Mononuclear cell (primary cell): ENCODE results near the gene SLC43A2. TPM values are rescaled to one million over a fixed set of nuclear protein-coding genes. Genes with fewer than 3 reads are reported as not detected.

Source experiments
- H3K27me3 ChIP-seq: 2 replicates; pipeline ENCODE4 v1.6.0; 2011; ENCODE audit warnings: low read length, control low read depth; ENCODE audit not compliant: insufficient read depth
- H3K4me1 ChIP-seq: 2 replicates; pipeline ENCODE4 v1.5.1; 2011; ENCODE audit warnings: mild to moderate bottlenecking, low read length, control low read depth; ENCODE audit not compliant: insufficient read depth
- H3K4me3 ChIP-seq: 2 replicates; pipeline ENCODE4 v1.5.1; 2011; ENCODE audit warnings: mild to moderate bottlenecking, low read length, moderate library complexity
- H3K9me3 ChIP-seq: 2 replicates; pipeline ENCODE4 v1.5.1; 2011; ENCODE audit warnings: low read depth, mild to moderate bottlenecking, control low read depth, low read length
- total RNA-seq: library from RNA; depleted of rRNA; stranded (reverse); fragments of >200 nt; gene quantifications from one replicate; pipeline ENCODE4 v1.2.3, GENCODE V29; 2012

SLC43A2 gene
- total RNA-seq, 1 donor: 88.4 TPM

DNA sequence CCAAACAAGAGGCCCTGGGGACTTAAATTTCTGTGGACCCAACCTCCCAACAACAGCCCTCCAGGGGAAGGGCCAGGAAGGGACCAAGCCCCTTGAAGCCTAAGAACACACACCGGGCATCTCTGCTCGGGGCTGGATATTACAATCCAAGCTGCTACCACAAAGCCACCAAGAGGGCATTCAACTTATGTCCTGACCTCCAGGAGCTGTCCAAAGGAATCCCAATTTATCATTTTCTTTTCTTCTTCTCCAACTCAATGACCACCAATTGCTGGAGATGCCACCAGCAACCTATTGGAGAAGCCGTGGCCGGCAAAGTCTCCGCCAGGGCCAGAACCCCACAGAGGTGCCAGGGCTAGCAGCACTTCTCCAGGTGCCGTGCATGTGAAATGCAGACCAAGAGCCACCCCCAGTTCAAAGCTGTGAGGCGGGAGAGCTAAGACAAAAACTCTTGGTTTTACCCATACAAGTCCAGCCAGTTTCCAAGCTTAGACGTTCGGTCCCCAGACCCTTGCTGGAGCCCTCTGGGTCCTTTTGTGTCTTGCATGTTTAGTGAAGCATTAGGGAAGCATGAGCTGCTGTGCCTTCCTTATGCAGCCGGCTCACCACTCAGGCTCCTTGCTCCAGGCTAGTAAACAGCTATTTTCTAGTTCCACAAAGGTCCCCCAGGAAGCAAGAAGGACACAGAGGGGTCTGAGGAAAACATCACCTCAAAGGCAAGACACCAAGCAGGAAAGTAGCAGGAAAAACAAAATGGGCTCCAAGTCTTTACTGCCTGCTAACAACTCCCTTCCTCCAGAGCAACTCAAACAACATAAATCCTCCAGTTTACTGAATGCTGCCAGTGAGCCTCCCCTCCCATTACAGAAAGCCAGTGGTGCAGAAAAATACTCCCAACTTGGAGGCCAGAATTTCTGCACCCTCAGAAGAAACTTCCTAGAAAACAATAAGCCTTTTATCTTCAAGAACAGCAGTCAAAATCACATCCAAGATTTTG, 69.3 kb downstream of the SLC43A2 start:
- Histone ChIP-seq H3K4me3 (no peak overlapping the region), H3K27me3 (no peaks in the 10 kb centered on the region), H3K9me3 (no peaks in the 10 kb centered on the region), H3K4me1 (peaks cover 55% of the 10 kb centered on the region)

DNA sequence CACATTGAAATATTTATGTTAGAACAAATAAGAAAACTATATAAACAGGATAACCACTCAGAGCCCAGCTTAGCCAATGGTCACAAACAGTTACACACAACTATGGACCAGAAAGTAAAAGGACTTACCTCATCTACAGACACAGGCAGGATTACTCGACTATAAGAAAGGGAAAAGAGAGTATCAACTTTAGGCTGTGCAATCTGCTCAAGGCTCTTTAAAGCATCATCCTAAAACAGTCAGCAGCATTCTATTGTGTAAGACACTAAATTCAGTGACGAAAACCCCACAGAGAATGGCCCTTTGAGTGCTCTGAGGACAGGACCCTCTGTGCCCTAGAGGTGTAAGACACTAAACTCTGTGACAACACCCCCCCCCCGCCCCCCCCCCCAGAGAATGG, 70.2 kb downstream of the SLC43A2 start:
- Histone ChIP-seq H3K9me3 (no peaks in the 10 kb centered on the region), H3K27me3 (no peaks in the 10 kb centered on the region), H3K4me3 (no peak overlapping the region), H3K4me1 (peaks cover 58% of the 10 kb centered on the region)

DNA sequence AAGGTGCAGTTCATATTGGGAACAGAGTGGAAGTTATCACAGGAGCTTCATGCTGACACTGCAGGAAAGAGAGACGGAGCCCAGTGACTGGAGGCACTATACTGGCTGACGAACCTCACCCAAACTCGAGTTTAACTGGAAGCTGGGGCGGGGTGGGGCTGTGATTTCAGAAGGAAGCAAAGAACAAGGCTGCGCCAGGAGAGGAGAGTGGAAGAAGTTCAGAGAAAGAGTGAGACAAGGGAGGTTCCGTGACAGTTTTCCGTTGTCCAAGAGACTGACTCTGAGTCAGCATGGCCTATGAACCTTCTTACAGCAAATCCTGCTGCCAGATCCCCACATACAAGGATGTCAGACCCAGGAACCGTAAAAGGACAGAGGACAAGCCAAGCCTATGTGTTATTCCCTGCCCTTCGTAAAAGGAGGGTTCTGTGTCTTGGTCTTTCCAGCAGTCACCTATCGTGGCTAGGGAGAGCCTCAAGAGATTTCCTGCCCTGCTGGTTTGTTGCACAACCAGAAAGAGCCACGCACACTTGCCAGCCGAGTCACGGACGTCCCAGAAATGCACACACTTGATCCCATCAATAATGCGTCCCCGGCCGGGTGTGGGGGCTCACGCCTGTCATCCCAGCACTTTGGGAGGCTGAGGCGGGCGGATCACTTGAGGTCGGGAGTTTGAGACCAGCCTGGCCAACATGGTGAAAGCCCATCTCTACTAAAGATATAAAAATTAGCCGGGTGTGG, 71.1 kb downstream of the SLC43A2 start:
- H3K4me1 ChIP-seq: peaks cover 52% of the 10 kb centered on the region
- no peak overlapping the region for H3K4me3 ChIP-seq
- H3K27me3 ChIP-seq: no peaks in the 10 kb centered on the region
- no peaks in the 10 kb centered on the region for H3K9me3 ChIP-seq

DNA sequence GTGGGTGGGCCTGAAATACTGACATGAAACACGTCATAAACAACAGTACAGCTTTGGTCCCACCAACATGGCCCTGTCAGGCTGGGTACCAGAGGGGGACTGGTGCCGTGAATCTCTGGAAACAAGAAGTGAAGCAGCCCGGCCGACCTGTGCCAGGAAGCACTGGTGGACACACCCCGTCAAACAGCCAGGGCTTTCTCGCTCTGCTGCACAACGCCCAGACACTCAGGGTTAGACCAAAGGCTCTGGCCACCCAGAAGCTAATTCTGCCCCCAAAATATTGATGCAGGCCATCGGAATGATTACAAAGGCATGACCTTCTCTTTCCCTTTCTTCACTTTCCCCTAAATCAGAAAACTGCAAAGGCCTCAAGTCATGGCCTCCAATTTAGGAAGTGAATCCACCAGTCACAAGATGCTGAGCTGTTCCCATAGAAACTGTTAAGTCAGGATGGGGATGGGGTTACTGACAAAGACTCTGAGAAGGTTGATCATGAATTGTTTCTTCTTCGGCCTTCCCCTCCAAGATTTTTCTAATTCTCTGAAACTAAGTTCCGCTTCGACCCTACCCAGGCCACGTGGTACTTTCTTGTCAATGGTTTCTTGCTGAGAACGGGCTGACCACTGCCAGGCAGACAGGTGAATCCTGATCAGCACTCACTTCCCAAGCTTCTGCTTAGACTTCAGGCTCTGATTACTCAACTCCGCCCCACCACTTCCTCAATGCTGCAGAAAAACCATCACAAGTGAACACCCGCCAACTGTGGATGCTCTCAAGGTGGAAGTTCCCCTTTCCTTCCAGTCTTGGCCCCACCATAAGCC, 72.8 kb downstream of the SLC43A2 start:
- Histone ChIP-seq H3K9me3 (no peaks in the 10 kb centered on the region), H3K4me3 (no peak overlapping the region)

DNA sequence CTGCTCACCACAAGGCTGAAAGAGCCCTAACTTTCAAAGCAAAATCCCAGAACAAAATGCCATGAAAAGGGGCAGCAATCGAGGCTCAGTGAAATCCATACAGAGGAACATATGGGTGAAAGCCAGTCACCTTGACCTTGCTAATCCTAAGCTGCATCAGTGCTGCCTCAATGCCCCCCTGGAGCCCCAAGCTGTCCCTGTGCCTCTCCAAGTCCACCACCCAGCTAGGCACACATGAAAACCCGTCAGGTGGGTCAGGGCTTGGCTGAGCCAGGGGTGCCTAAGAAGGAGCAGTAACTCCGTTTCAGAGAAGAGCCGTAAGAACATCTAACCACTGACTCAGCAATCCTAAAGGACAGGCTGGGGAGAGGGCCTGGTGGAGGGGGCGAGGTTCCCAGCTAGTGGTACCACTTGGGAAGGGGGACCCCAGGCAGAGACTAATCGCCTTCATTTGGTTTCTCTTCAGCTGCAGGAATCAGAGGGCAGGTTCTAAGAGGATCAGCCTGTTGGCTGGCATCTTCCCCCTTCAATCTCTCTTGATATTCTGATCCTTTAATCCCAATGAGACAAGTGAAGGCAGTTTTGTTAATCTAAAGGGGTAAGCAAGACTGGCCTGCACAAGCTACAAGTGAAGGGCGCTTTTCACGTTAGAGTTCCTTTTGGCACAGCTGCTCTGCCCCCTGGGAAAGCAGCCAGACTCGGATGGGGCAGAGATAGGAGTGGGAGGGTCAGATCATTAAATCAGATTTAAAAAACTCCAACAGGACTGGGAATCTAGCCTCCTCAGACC, 73.7 kb downstream of the SLC43A2 start:
- Histone ChIP-seq H3K27me3 (no peaks in the 10 kb centered on the region), H3K9me3 (no peaks in the 10 kb centered on the region), H3K4me3 (no peak overlapping the region), H3K4me1 (peaks cover 34% of the 10 kb centered on the region)

More for the DNA sequence above, 72.8 kb downstream of the SLC43A2 start:
- Histone ChIP-seq H3K27me3 (no peaks in the 10 kb centered on the region), H3K4me1 (peaks cover 43% of the 10 kb centered on the region)

DNA sequence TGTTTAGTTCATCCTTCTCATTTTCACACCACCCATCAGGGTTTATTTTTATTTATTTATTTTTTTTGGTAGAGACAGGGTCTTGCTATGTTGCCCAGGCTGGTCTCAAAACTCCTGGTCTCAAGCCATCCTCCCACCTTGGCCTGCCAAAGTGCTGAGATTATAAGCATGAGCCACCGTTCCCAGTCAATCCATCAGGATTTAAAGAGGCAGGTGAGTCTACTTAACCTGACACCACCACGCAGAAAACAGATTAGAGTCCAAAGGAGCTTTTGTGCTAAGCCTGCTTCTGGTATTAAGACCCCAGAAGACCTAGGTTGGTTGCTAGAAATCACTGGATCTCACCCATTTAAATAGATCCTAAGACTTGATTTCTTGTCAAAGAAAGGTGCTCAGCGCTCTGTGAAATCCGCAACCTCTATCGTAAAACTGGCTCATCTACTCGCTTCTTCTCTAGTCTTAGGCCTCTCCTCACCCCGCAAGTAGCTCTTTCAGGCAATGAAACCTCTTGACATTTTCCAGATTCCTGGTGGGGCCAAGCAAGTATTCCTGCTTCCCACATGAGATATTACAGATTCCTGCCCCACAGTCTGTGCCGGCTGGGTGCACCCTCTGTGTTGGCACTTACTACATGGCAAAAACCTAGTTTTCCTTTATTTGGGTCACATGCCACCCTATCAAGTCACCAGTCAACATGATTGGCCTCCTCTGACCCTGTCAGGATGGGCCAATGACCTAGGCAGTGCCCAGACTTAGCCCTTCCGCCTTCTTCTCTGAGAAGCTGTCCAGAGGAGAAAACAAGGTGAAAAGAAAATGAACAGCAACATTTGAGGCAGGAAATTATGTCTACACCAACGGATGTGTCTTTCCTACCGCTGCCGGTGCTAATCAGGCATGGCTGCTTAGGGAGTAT, 75.0 kb downstream of the SLC43A2 start:
- no peaks in the 10 kb centered on the region for H3K27me3 ChIP-seq
- H3K9me3 ChIP-seq: no peaks in the 10 kb centered on the region
- H3K4me3 ChIP-seq: no peak overlapping the region
- peaks cover 33% of the 10 kb centered on the region for H3K4me1 ChIP-seq

DNA sequence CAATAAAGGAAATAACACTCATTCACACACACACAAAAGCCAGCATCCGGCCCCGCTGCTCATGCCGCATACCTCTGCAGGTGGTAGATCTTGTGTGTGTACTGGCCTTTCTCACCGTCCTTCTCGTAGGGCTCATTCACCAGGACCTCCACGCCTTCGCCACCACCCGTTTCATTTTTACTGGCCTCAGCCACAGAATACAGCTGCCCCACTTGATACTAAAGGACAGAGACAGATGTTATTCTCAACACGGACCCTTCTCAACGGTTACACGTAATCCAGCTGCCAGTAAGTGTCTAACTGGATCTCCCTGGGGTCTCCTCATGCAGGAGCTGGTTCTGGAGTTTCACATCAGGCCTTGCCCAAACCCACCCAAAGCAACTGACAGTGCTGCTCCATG, 75.7 kb downstream of the SLC43A2 start:
- H3K4me3 ChIP-seq: no peak overlapping the region
- H3K27me3 ChIP-seq: no peaks in the 10 kb centered on the region
- H3K4me1 ChIP-seq: peaks cover 33% of the 10 kb centered on the region
- H3K9me3 ChIP-seq: no peaks in the 10 kb centered on the region

DNA sequence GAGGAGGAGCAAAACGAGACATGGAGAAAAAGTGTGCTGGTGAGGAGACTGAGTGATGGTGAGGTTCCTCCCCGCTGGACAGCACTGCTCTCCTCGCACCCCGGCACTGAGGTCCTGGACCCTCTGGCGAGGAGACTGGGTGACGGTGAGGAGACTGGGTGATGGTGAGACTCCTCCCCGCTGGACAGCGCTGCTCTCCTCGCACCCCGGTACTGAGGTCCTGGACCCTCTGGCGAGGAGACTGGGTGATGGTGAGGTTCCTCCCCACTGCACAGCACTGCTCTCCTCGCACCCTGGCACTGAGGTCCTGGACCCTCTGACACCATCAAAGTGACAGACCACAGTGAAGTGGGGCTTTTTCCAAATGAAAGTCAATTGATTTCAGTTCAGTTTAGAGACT, 76.9 kb downstream of the SLC43A2 start:
- no peak overlapping the region for H3K4me3 ChIP-seq
- no peaks in the 10 kb centered on the region for H3K27me3 ChIP-seq
- peaks cover 28% of the 10 kb centered on the region for H3K4me1 ChIP-seq
- H3K9me3 ChIP-seq: no peaks in the 10 kb centered on the region

DNA sequence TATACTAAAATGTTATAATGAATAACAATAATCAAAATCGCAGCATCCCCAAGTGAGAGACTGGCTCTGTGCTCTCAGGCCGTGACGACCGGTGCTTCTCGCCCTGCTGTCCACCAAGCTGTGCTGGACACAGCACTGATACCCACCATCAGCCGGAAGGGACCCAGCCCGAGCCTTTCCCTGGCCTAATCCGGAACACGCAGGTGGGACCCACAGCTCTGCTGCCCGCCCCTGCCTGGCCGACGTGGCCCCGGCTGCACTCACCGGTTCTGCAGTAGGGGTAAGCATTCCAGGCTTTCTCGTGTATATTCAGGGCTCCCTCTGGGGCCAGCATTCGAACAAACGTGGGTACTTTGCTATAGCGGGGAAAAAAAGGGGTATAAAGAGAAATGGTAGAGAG, 80.6 kb downstream of the SLC43A2 start:
- H3K4me1 ChIP-seq: no peaks in the 10 kb centered on the region
- no peaks in the 10 kb centered on the region for H3K9me3 ChIP-seq
- H3K4me3 ChIP-seq: no peak overlapping the region
- no peaks in the 10 kb centered on the region for H3K27me3 ChIP-seq

DNA sequence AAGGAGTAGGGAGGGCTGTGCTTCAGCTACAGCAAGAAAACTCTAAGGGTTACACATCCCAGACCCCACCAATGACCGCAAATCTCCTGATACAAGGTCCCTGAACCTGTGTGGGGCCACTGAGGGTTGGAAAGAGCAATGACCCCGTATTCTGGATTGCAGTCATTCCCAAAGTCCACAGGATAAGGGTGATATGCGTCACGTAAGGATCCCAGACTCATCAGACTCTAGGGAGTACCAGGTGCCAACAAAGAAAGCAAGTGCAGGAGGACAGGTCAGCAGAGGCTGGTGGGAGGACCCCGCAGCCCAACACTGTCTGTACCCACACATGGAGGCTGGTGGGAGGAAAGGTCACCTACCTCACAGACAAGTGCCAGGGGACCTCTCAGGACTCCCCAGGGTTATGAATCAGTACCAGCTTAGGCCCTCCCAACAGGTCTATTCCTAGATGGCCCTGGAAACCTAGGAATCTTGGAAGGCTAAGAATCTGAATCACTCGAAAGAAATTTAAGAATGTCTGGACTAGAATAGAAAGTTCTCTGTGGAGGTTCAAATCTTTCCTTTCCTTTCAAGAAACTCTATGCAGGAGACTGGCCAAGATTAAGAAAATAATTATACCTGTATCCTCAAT, 82.2 kb downstream of the SLC43A2 start:
- Histone ChIP-seq H3K9me3 (no peaks in the 10 kb centered on the region), H3K4me3 (no peak overlapping the region), H3K4me1 (no peaks in the 10 kb centered on the region), H3K27me3 (no peaks in the 10 kb centered on the region)

DNA sequence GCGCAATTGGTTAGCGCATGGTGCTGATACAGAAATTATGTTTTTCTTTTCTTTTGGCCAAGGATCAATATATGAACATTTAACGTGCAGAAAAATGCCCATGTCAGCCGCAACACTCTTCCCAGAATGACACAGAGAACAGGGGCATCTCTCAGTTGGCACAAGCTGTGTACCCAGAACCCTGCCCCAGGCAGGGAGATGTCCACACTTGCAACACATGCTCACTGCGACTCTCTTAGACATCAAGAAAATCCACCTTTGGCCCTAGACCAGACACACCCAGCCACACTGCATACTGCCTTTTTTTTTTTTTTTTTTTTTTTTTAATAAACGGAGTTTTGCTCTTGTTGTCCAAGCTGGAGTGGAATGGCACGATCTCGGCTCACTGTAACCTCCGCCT, 83.0 kb downstream of the SLC43A2 start:
- H3K9me3 ChIP-seq: no peaks in the 10 kb centered on the region
- H3K27me3 ChIP-seq: no peaks in the 10 kb centered on the region
- H3K4me1 ChIP-seq: no peaks in the 10 kb centered on the region
- H3K4me3 ChIP-seq: no peak overlapping the region

DNA sequence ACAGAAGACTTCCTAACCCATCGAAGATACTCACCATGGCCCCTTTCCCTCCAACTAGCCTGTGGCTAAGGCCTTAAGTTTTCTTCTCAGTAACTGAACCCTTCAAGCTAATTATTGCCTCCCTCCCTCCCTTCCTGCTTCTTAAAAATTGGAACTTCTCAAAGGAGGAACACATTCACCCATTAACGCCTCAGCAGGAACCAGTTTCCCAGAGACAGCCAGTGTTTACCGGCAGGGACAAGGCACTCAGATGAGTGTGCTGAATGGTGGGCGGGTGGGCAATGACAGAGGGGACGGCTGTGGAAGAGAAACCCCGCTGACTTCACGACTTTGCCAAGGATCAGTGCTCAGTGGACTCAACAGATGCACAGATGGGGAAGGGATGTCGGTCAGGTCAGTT, 86.3 kb downstream of the SLC43A2 start:
- Histone ChIP-seq H3K4me1 (no peaks in the 10 kb centered on the region), H3K27me3 (no peaks in the 10 kb centered on the region), H3K9me3 (no peaks in the 10 kb centered on the region), H3K4me3 (no peak overlapping the region)

DNA sequence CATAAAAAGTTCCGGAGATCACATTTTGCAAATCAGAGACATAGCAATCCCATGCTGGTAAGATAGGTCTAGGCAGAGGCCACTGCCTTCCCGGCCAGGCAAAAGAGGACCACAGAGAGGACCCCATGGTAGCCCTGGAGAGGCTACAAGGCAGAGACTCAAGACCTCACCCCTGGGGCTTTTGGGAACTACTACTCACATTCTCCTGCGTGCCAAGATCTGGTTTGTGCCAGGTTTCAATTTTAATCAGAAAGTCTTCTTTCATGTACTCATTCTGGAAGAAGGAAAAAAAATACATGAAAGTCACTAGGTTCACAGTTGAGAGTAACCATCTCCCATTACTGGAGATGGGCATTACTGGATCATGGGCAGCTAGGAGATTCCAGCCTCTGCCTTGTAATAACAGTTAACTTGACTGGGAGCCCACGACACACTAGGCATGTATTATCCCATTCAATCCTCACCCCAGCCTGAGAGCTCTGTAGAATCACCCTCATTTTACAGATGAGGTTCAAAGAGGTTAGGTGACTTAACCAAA, 87.2 kb downstream of the SLC43A2 start:
- H3K27me3 ChIP-seq: no peaks in the 10 kb centered on the region

More for the DNA sequence above, 87.2 kb downstream of the SLC43A2 start:
- Histone ChIP-seq H3K4me1 (no peaks in the 10 kb centered on the region), H3K9me3 (no peaks in the 10 kb centered on the region), H3K4me3 (no peak overlapping the region)
